GM12865 (cell line): ENCODE data around the gene SSUH2.

ENCODE experiments used
- DNase-seq: peaks from one replicate; pipeline ENCODE4 v3.0.0; 2010; ENCODE audit warnings: low read depth
- H3K4me3 ChIP-seq: 2 replicates; pipeline ENCODE4 v1.5.1; 2011; ENCODE audit warnings: mild to moderate bottlenecking, low read depth, low read length, control low read depth
- TF ChIP-seq, protein P1 (sequence below): IDR thresholded peaks from 2 replicates; pipeline ENCODE4 v1.5.1; 2011; ENCODE audit warnings: low read length, control low read depth, low read depth, inconsistent platforms; ENCODE audit not compliant: insufficient read depth; ENCODE audit errors: missing control alignments

SSUH2 gene

GRCh38 chr3:8673083-8673737, 28.6 kb upstream of the SSUH2 start:
- TF ChIP-seq, protein P1, sequence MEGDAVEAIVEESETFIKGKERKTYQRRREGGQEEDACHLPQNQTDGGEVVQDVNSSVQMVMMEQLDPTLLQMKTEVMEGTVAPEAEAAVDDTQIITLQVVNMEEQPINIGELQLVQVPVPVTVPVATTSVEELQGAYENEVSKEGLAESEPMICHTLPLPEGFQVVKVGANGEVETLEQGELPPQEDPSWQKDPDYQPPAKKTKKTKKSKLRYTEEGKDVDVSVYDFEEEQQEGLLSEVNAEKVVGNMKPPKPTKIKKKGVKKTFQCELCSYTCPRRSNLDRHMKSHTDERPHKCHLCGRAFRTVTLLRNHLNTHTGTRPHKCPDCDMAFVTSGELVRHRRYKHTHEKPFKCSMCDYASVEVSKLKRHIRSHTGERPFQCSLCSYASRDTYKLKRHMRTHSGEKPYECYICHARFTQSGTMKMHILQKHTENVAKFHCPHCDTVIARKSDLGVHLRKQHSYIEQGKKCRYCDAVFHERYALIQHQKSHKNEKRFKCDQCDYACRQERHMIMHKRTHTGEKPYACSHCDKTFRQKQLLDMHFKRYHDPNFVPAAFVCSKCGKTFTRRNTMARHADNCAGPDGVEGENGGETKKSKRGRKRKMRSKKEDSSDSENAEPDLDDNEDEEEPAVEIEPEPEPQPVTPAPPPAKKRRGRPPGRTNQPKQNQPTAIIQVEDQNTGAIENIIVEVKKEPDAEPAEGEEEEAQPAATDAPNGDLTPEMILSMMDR = no peak
- no peak overlapping the region for H3K4me3 ChIP-seq
- DNase-seq = no peak

DNA sequence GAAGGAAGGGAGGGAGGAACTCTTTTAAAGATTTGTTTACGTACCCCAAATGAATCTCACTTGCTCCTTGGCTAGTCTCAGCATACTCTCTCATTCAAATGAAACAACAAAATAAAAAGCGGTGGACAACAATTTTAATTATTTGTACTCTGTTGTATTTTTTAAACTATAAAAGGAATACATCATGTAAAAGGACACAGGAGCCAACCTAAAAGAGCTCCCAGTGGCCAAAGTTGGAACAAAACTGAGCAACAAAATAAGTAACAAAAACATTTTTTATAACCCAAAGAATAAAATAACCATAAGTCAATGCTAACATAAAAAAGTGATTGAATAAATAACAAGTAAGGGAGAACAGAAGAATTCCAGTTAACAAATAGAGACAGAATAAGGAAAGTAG, 24.4 kb upstream of the SSUH2 start:
- no peak for DNase-seq
- no peak overlapping the region for H3K4me3 ChIP-seq
- TF ChIP-seq, protein P1 = no peak

DNA sequence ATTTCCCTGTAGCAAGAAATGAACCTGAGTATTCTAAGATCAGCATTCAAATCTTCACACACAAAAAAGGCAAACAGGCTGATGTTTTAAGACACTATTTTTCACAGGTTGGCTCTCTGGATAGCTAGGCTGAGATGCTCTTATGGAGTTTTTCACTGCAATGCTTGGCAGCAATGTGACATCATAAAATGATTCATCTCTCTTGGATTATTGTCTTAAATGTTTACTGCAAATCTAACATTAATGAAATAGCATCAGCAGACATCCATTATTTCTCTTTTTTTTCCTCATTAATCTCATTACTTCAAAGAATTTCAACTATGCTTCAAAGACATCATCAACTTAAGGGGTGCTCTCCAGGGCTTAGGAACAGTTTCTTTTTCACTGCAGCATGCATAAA, 23.6 kb upstream of the SSUH2 start:
- TF ChIP-seq, protein P1 = no peak
- DNase-seq = no peak
- no peak overlapping the region for H3K4me3 ChIP-seq

DNA sequence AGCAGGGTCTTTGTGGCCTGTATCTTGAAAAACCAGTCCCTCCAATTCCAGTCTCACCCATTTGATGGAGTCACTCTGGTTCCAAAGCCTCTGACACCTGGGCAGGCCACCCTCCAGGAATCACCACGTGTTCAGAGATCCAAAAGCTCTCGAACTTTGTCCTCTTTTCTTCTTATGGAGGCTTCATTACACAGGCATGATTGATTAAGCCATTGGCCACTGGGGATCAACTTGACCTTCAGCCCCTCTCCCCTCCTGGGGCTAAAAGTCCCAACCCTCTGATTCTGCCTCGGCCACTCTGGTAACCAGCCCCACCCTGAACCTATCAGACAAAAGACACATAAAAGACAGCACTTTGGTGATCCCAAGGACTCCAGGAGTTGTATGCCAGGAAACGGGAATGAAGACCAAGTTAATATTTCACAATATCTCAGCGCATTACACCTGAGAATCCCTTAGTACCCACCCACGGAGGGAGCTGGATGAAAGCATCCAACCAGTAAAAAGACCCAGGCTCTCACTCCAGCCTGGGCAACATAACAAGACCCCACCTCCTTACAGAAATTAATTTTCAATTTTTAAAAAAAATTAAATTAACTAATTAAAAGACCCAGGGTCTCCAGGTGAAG, 23.0 kb upstream of the SSUH2 start:
- DNase-seq = no peak
- TF ChIP-seq, protein P1 = no peak
- no peak overlapping the region for H3K4me3 ChIP-seq

GRCh38 chr3:8665407-8665896, 20.9 kb upstream of the SSUH2 start:
- DNase-seq = peak; percentile 64
- no peak overlapping the region for H3K4me3 ChIP-seq
- TF ChIP-seq, protein P1 = no peak

DNA sequence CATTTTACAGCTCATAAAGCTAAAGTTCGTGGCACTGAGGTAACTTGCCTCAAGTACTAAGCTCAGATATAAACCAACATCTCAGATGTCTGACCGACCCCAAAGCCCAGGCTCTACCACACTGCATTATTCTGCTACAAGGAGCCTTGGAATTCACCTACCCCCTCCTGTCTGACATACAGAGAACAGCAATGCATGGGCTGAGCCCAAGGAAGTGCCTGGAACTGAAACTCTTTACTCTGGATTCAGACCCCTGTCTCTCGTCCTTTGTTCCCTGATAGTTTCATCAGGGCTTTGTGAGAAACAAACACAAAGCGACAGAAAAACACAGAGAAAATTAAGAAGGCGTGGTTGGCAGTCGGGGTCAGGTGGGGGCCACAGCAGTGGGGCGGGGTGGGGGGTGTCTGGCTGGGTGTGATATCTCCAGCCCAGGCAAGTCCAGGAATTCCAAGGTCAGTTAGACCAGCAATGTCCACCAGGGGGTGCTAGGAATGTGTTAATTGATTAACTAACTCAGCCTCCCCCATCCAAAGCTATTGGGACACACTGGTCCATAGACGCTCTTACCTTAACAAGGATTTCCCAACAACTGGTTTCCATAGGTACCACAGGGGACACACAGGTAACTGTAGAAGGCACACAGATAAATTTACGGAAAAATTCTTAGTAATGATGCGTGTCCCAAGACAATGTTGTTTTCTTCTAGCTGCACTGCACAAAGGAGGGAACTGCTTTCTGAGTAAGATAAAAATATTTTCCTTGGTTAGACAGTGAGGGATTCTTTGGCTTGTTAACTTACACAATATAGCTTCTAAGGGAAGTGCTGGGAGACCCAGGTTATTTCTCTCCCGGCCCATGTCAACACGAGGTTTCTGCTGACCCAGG, 18.8 kb upstream of the SSUH2 start:
- TF ChIP-seq, protein P1 = peak; percentile 70
- peak; percentile 75 for DNase-seq

More for the DNA sequence above, 18.8 kb upstream of the SSUH2 start:
- no peak overlapping the region for H3K4me3 ChIP-seq
